RWPE2 (cell line): ENCODE data around the gene COPZ1.

Experiments
- ATAC-seq: fragments of 200-7000 bp; cut with Tn5 transposase; 3 replicates; pipeline ENCODE4 v1.9.1; 2021; ENCODE audit warnings: low read depth
- DNase-seq: peaks from one replicate; pipeline ENCODE4 v3.0.0-alpha.2; 2020; ENCODE audit warnings: low spot score
- H3K27ac ChIP-seq: fragments of 450-650 bp; 2 replicates; pipeline ENCODE4 v1.5.1; 2017; ENCODE audit warnings: mild to moderate bottlenecking; ENCODE audit not compliant: poor library complexity, severe bottlenecking
- H3K27me3 ChIP-seq: fragments of 250-450 bp; sonication (Bioruptor Pico); 2 replicates; pipeline ENCODE4 v1.5.1; 2021; ENCODE audit warnings: mild to moderate bottlenecking, moderate library complexity; ENCODE audit not compliant: insufficient read depth, poor library complexity, severe bottlenecking
- H3K36me3 ChIP-seq: fragments of 250-450 bp; sonication (Bioruptor Pico); 2 replicates; pipeline ENCODE4 v1.5.1; 2020; ENCODE audit warnings: low read depth, mild to moderate bottlenecking, moderate library complexity
- H3K4me1 ChIP-seq: fragments of 250-450 bp; sonication (Bioruptor Pico); 2 replicates; pipeline ENCODE4 v1.5.1; 2021; ENCODE audit warnings: mild to moderate bottlenecking, moderate library complexity; ENCODE audit not compliant: insufficient read depth, poor library complexity, severe bottlenecking
- H3K4me3 ChIP-seq: fragments of 250-450 bp; sonication (Bioruptor Pico); 2 replicates; pipeline ENCODE4 v1.5.1; 2021; ENCODE audit warnings: mild to moderate bottlenecking, moderate library complexity; ENCODE audit not compliant: severe bottlenecking
- H3K9me3 ChIP-seq: fragments of 250-450 bp; sonication (Bioruptor Pico); 2 replicates; pipeline ENCODE4 v1.5.1; 2021; ENCODE audit warnings: mild to moderate bottlenecking, moderate library complexity; ENCODE audit not compliant: severe bottlenecking
- TF ChIP-seq, protein P1 (sequence below): fragments of 450-650 bp; IDR thresholded peaks from one replicate; pipeline ENCODE4 v1.5.1; 2017; ENCODE audit warnings: mild to moderate bottlenecking, moderate library complexity; ENCODE audit not compliant: poor library complexity, severe bottlenecking

The COPZ1 gene

DNA sequence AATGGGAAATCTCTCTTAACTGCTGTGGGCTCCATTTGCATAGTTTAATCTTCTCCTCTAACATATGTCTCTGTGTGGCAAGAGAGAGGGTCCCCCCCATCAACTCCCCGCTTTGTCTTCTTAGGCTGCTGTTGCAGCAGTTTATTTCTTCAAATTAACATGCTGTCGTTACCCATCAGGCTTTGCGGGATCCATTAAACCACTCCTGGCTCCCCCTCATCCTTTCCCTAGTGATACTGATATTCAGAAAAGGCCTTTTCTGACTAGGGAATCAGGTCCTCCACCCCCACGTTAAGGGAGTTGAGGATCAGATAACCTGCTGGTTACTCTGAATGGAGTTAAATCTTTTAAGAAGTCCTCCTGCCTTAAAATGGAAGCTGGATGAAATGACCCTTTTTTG lies 24.1 kb downstream of the COPZ1 start:
- TF ChIP-seq, protein P1, sequence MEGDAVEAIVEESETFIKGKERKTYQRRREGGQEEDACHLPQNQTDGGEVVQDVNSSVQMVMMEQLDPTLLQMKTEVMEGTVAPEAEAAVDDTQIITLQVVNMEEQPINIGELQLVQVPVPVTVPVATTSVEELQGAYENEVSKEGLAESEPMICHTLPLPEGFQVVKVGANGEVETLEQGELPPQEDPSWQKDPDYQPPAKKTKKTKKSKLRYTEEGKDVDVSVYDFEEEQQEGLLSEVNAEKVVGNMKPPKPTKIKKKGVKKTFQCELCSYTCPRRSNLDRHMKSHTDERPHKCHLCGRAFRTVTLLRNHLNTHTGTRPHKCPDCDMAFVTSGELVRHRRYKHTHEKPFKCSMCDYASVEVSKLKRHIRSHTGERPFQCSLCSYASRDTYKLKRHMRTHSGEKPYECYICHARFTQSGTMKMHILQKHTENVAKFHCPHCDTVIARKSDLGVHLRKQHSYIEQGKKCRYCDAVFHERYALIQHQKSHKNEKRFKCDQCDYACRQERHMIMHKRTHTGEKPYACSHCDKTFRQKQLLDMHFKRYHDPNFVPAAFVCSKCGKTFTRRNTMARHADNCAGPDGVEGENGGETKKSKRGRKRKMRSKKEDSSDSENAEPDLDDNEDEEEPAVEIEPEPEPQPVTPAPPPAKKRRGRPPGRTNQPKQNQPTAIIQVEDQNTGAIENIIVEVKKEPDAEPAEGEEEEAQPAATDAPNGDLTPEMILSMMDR: no peak
- DNase-seq: no peak
- no peak overlapping the region for H3K4me3 ChIP-seq
- no peak for ATAC-seq
- peaks cover 73% of the 10 kb centered on the region for H3K36me3 ChIP-seq
- no peak overlapping the region for H3K27ac ChIP-seq
- H3K4me1 ChIP-seq: no peaks in the 10 kb centered on the region
- H3K27me3 ChIP-seq: no peaks in the 10 kb centered on the region
- H3K9me3 ChIP-seq: no peaks in the 10 kb centered on the region

DNA sequence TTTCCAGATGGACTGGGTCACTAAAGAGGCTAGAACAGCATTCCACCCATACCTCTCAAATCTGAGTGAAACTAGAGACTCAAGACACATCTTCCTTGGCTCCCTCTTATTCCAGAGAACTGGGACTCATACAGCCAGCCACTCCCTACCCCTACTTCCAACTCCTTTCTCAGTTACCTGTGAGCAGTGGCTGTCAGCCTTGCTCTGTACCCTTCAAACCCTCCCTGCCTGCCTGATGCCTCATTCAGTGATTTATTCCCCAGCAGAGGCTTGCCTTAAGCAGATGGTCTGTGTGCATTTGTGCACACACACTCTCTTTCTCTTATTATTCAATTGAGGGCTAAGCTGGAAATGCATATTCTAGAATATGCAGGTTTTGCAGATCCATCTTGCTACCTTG lies 24.7 kb downstream of the COPZ1 start:
- Histone ChIP-seq H3K9me3 (no peaks in the 10 kb centered on the region), H3K27ac (no peak overlapping the region), H3K4me1 (no peaks in the 10 kb centered on the region), H3K36me3 (peaks cover 69% of the 10 kb centered on the region), H3K4me3 (no peak overlapping the region), H3K27me3 (no peaks in the 10 kb centered on the region)
- no peak for ATAC-seq
- TF ChIP-seq, protein P1: no peak
- no peak for DNase-seq

DNA sequence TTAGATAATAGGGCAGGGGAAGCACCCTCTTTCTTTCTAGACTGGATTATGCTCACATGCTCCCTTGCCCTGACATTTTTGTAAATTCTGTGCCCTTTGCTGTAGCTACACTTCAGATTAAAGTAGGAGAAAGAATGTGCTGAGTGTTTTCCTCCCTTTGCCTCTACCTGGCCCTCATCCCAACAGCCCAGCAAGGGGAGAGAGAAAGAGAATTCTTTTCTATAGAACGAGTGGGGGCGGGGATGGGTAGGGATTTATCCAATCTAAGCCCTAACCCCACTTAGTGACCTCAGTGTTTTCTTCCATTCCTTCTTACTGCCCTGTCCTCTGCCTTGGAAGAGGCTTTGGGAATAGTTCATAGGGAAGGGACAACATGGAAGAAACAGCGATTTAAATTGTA lies 25.8 kb downstream of the COPZ1 start:
- TF ChIP-seq, protein P1: no peak
- Histone ChIP-seq H3K4me3 (no peak overlapping the region), H3K27ac (no peak overlapping the region), H3K9me3 (no peaks in the 10 kb centered on the region), H3K27me3 (no peaks in the 10 kb centered on the region), H3K36me3 (peaks cover 59% of the 10 kb centered on the region), H3K4me1 (no peaks in the 10 kb centered on the region)
- ATAC-seq: no peak
- DNase-seq: no peak

DNA sequence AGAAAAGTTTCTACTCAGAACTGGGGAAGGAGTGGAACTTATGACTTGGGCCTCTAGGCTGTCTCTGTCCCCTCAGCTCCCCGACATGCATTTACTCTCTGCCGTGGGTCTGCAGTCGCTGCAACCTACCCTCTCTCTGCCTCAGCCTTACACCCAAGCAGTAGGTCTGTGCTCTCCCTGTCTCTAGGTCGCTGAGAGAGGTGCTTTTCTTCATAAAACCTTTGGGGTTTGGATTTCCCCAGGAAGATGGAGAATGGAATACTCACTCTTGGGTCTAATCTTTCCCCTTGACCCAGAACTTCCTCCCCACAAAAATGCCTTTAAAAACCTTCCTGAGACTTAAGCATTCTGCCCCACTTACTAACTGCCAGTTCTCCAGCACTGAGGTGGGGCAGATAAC lies 26.4 kb downstream of the COPZ1 start:
- ATAC-seq: no peak
- DNase-seq: no peak
- Histone ChIP-seq H3K4me1 (no peaks in the 10 kb centered on the region), H3K36me3 (peaks cover 55% of the 10 kb centered on the region), H3K27ac (no peak overlapping the region), H3K9me3 (no peaks in the 10 kb centered on the region), H3K27me3 (no peaks in the 10 kb centered on the region), H3K4me3 (no peak overlapping the region)
- TF ChIP-seq, protein P1: no peak

DNA sequence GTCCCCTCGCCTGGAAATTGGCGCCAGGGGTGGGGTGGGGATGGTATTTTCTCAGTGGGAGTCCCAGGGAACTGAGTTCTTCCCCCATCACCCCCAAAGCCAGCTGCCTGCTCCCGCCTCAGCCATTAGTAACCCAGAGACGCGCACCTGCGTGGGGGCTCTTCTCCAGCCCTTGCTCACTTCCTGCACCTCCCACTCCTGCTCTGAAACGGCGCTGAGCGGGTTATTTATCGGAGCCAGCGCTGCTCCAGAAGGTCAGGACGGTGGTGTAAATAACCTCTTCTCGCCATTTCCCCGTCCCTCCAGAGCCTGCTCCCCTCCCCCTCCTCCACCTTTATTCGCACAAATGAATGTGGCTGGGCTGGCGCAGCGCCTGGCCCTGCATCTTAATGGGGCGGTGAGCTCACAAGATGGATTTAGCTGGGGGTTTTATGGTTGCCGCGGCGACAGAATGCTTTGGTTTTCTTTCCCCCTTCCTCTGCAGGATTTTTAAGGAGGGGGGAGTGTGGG lies 27.1 kb downstream of the COPZ1 start:
- DNase-seq (no peak), ATAC-seq (no peak)
- no peak overlapping the region for H3K4me3 ChIP-seq

More for the DNA sequence above, 27.1 kb downstream of the COPZ1 start:
- Histone ChIP-seq H3K4me1 (no peaks in the 10 kb centered on the region), H3K27ac (no peak overlapping the region), H3K36me3 (peaks cover 47% of the 10 kb centered on the region), H3K9me3 (no peaks in the 10 kb centered on the region), H3K27me3 (no peaks in the 10 kb centered on the region)
- TF ChIP-seq, protein P1: no peak
